Measurements from ENCODE around the gene UNK. TPM values are rescaled to one million over a fixed set of nuclear protein-coding genes. Genes with fewer than 3 reads are reported as not detected.

UNK gene
- total RNA-seq, 1 experiment from 2014 or later: 35.4 TPM

- TF ChIP-seq ZNF671 (CRISPR knock-in tag; IDR thresholded peaks at IDR 0.05): no peak
- TF ChIP-seq ZNF232 (CRISPR knock-in tag; IDR thresholded peaks at IDR 0.05): no peak
- TF ChIP-seq ZNF121 (CRISPR knock-in tag; IDR thresholded peaks at IDR 0.05): no peak
- TF ChIP-seq NFYB (CRISPR knock-in tag; conservative IDR thresholded peaks at IDR 0.05; ENCODE audit: low read depth): no peak
- TF ChIP-seq E2F1 (CRISPR knock-in tag; IDR thresholded peaks at IDR 0.05): no peak
- no peak for TF ChIP-seq ZMAT4 (CRISPR knock-in tag; IDR thresholded peaks at IDR 0.05)
- TF ChIP-seq JUN (CRISPR knock-in tag; IDR thresholded peaks at IDR 0.05): no peak
- TF ChIP-seq SMAD3 (CRISPR knock-in tag; IDR thresholded peaks at IDR 0.05; ENCODE audit: borderline replicate concordance): no peak
- no peak for TF ChIP-seq ARID4B (CRISPR knock-in tag; IDR thresholded peaks at IDR 0.05; ENCODE audit: borderline replicate concordance)
- TF ChIP-seq, protein P1, sequence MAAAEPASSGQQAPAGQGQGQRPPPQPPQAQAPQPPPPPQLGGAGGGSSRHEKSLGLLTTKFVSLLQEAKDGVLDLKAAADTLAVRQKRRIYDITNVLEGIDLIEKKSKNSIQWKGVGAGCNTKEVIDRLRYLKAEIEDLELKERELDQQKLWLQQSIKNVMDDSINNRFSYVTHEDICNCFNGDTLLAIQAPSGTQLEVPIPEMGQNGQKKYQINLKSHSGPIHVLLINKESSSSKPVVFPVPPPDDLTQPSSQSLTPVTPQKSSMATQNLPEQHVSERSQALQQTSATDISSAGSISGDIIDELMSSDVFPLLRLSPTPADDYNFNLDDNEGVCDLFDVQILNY (CRISPR knock-in tag; IDR thresholded peaks at IDR 0.05): no peak
- no peak for TF ChIP-seq GTF2I (CRISPR knock-in tag; conservative IDR thresholded peaks at IDR 0.05)
- TF ChIP-seq ATF3 (CRISPR knock-in tag; conservative IDR thresholded peaks at IDR 0.05): no peak
- no peak for TF ChIP-seq MXD4 (CRISPR knock-in tag; IDR thresholded peaks at IDR 0.05; ENCODE audit: borderline replicate concordance)
- no peak for TF ChIP-seq ZNF416 (CRISPR knock-in tag; IDR thresholded peaks at IDR 0.05)
- peaks cover 13% of the 10 kb centered on the region for H3K4me1 Mint-ChIP-seq
- H3K4me3 Mint-ChIP-seq: peak overlapping the region; percentile 75
- H3K9me3 Mint-ChIP-seq: no peaks in the 10 kb centered on the region
- no peak overlapping the region for H3K27ac Mint-ChIP-seq
- 0 out of 2 replicates have a peak, but pooled peaks have one; percentile 2 for ATAC-seq
- DNase-seq (ENCODE audit: low spot score): no peak
- H3K27me3 Mint-ChIP-seq (ENCODE audit: low read depth): no peaks in the 10 kb centered on the region
- H3K36me3 Mint-ChIP-seq: no peaks in the 10 kb centered on the region
- ChIA-PET POLR2A (interaction anchor here (1.0 to 3.4 kb wide), 4 partner anchors 10 to 475 kb away, joined by 3 to 22 read pairs (median 8); partner anchors contain the start of gene SLC25A19), CTCF (interaction anchor here (0.7 to 9.0 kb wide), 24 partner anchors 11 to 502 kb away, joined by 3 to 318 read pairs (median 8); partner anchors contain the start of genes GGA3, MIF4GD, MRPS7 and SMIM5)
These were observed 20.8 kb upstream of the UNK start for GRCh38 chr17:75763613-75764416.

DNA sequence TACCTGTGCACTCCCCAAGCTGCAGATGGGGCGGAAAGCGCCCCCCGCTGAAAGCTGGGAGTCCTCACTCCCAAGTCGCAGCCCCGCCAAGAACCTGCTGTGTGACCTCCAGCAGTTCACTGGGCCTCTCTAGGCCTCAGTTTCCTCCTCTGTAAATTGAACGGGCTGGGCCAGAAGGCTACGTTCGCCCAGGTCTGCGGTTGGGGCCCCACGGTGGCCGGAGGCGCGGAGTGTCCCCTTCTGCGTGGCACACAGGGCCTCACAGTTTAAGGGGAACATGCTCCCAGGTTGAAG, 20.2 kb upstream of the UNK start:
- Mint-ChIP-seq H3K4me3 (peak overlapping the region; percentile 75), H3K36me3 (no peaks in the 10 kb centered on the region), H3K27me3 (ENCODE audit: low read depth) (no peaks in the 10 kb centered on the region), H3K9me3 (no peaks in the 10 kb centered on the region), H3K4me1 (peaks cover 9% of the 10 kb centered on the region), H3K27ac (no peak overlapping the region)
- TF ChIP-seq ZNF423 (CRISPR knock-in tag; IDR thresholded peaks at IDR 0.05) (no peak), MXD4 (CRISPR knock-in tag; IDR thresholded peaks at IDR 0.05; ENCODE audit: borderline replicate concordance) (peak; percentile 82; the same call in 1 of the 2 replicates)
- POLR2A ChIA-PET: interaction anchor here (1.0 to 3.4 kb wide), 4 partner anchors 10 to 475 kb away, joined by 3 to 22 read pairs (median 8); partner anchors contain the start of gene SLC25A19
- DNase-seq (ENCODE audit: low spot score) (no peak), ATAC-seq (no peak)
- CTCF ChIA-PET: interaction anchor here (0.7 to 9.0 kb wide), 29 partner anchors 10 to 503 kb away, joined by 3 to 318 read pairs (median 8); partner anchors contain the start of genes GGA3, MIF4GD, MRPS7 and RECQL5

Measured in WTC11 (cell line).